ENCODE measurements around the gene RGS3.

The RGS3 gene

DNA sequence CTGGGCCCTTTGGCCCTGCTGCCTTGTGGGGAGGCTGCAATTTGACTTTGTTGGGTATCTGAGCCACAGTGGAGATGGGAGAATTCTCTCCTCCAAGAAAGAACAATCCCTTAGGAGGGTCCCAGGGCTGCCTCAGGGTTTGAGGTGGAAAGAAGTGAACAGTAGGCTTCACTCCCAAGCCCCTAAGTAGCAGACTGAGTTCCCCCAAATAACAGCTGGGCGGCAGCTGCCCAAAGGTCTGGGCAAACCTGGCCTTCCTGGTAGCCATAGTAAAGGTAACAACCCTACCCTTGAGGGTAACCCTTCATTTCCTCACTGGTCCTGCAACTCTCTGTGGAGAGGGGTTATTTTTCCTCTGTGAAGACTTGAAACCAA, 746 bp downstream of the RGS3 start:
- no peak for DNase-seq

DNA sequence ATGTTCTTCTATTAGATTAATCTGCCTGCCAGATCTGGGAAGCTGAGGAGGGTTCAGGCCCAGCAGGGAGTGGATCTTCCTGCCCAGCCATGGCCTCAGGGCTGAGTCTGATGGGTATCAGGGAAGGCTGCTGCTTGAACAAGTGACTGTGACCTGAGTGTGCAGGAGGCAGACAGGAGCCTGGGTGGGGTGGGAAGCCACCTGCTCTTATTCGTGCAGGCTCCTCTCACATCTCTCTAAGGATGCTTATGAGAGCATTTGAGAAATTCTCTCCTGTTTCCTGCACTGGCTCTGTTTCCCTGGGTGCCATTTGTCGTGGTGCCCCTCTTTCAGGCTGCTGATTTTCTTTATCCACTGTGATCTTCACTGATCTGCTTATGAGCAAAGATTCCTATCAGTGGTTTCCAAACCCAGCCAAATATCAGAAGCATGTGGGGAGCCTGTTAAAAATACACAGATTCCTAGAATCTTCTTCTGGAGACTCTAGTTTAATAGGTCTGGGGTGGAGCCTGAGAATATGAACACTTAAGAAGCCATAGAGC, 2.1 kb downstream of the RGS3 start:
- no peak for DNase-seq

DNA sequence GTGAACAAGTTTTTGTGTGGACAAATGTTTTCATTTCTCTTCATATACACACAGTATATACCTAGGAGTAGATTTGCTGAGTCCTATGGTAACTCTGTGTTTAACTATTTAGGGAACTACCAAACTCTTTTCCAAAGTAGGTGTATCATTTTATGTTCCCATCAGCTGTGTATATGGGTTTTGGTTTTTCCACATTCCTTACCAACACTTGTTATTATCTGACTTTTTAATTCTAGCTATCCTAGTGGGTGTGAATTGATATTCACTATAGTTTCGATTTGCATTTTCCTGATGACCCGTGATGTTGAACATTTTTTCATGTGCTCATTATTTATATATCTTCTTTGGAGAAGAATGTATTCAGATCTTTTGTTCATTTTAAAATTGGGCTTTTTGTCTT, 3.7 kb downstream of the RGS3 start:
- no peak for DNase-seq

DNA sequence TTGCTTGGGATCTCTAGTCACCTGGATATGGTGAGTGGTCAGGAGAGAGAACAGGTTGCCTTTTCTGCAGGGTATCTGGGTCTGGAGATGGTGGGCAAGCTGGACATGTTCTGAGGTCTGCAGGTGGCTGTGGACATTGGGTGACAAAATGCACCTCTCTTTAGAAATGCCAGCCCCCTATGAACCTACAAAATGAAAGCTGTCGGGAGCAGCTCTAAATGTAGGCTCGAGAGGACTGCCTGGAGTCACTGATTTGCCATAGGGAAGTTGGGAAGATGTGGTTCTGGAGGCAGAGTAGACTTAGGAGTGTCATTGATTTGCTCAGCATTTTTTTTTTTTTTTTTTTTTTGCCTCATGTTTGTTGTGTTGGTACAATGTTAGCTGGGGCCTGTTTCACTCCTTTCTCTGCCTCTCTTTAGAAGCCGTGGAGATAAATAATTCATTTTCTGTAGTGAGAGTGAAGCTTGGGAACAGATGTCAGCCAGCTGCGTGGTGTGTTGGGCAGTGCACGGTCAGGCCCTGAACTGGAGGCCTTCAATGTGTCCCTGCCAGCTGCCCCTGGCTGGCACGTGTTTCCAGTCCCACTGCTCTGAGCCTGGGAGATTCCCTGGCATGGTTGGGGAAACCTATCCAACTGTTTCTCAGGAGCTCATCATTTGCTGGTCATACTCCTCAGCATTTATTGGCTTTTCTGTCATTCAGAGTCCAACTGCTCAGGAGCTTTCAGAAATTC, 5.4 kb downstream of the RGS3 start:
- peak in 22 of 51 donors; percentile 8 to 54 (median 29) for DNase-seq

DNA sequence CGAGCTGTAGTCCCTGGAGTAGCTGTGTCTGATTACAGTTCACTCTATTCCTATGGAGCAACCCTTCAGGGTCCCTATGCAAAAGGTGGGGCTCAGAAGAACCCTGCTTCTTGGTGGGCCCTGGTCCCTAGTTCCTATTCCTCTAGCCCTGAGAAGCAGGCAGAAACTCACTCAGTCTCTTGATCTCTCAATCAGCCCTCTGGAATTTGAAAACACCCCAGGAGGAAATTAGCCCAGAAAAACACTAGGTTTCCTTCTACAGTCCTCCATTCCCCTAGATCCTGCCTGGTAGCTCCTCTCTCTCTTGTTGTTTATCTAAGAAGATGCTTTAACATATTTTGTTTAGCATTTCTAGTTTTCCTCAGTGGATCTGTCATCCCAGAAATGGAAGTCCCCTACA, 7.6 kb downstream of the RGS3 start:
- no peak for DNase-seq

DNA sequence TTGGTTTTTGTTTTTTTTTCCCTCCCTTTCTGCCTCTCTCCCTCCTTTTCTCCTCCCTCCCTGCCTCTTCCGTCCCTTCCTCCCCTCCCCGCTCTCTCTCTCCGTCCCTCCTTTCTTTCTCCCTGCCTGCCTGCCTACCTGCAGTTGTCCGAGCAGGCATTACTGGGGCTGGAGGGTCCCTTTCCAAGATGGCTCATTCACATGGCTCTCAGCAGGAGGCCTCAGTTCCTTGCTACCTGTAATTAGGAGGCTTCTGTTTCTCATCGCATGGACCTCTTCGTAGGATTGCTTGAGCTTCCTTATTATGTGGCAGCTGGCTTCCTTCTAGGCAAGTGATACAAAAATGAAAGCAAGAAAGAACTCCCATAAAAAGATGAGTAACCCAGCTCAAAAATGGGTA, 8.0 kb downstream of the RGS3 start:
- DNase-seq = no peak

DNA sequence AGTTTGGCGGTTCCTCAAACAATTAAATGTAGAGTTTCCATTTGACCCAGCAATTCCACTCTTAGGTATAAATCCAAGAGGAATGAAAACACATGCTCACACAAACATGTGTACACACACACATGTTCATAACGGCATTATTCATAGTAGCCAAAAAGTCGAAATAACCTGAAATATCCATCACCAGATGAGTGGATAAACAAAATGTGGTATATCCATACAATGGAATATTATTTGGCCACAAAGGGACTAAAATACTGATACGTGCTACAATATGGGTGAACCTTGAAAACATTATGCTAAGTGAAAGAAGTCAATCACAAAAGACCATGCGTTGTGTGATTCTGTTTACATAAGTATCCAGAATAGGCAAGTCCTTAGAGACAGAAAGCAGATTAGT, 8.7 kb downstream of the RGS3 start:
- no peak for DNase-seq

DNA sequence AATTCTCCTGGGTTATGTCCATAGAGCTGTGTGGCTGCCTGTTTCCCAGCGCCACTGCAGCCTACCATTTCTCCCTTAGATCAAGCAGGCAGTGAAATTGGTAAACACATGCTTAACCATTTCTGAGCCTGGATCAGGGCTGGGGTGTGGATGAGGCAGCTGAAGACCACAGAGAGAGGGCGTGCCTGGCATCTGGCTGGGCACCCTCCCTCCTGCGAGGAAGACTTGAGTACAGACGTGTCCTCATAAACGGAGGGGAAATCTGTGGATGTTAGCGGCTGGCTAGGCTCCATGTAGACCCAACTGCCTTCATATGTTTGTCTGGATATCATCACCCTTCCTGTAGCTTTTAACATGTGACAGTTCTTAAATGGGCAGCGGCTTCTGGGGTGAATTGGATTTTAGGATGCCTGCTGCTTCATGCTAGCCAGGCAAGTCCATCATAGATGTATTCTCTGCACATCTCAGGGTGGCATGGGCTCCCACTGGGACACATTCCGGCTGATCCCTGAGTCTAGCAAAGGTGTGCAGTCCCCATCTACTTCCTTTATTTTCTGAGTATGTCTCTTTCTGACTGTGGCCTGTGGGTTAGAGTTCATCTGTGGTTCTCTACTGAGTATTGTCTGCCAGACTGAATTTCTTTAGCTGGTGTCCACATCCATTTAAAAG, 11.0 kb downstream of the RGS3 start:
- DNase-seq = no peak

DNA sequence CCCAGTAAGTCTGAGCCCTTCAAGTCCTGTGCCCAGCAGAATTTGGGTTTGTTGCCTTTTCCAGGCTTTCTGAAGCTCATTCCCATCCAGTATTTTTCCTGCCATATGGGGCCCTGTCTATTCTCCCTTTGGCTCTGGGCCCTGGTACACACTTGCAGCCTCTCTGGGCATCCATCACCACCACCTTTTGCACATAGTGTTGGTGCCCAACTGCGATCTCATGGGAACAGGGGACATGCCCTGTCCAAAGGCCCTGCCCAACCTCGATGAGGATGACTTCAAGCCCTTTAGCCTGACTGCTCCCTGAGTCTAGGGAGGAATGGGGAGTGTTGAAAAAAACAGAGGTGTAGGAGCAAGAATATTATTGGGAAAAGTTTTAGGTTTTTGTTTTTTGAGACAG, 11.5 kb downstream of the RGS3 start:
- DNase-seq = no peak

DNA sequence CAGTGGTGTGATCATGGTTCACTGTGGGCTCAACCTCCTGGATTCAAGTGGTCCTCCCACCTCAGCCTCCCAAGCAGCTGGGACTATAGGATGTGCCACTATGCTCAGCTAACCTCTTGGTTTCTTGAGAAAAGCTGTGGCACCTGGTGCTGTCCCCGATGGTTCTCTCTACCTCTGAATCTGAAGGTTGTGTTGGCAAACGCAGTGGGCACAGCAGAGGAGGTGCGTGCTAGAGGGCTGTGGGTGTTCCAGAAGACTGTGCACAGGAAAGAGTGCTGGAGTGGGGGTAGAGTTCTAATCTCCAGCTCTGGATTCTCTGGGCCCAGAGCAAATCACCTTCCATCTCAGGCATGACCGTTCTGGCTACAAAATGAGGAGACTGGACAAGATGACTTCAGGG, 12.5 kb downstream of the RGS3 start:
- DNase-seq = no peak

DNA sequence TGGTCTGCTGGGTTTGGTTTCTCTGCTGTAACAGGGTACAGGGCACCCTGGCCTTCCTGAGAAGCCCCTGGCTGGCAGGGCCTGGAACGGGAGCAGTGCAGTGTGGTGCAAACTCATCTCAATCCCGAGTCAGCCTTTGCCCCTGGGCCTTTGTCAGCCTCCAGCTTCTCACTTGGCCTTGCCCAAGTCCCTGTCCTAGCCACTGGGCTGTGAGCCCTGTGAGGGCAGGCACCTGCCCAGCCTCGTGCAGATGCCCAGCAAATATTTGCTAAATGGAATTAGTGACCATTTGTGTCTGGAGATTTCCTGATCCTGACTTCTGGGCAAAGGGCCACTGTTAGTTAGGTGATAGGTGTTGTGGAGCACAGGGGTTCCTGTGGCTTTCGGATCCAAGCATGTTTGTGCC, 13.0 kb downstream of the RGS3 start:
- no peak for DNase-seq

DNA sequence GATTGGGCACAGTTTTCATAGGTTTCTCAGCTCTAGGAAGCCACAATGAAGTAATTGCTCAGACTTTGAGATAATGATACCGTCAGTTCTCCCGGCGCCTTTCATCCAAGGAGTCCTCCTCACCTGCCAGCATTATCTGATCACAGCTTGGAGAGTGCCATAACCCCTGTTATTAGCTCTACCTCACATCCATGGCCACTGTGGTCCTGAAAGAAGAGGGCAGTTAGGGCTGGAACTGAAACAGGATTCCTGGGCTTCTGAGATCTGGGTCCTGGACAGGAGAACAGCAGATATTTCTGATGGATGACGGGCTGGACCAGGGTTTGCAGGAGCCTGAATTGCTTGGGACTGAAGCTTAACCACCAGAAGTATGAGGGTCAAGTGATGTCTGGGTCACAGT, 13.5 kb downstream of the RGS3 start:
- DNase-seq = no peak

DNA sequence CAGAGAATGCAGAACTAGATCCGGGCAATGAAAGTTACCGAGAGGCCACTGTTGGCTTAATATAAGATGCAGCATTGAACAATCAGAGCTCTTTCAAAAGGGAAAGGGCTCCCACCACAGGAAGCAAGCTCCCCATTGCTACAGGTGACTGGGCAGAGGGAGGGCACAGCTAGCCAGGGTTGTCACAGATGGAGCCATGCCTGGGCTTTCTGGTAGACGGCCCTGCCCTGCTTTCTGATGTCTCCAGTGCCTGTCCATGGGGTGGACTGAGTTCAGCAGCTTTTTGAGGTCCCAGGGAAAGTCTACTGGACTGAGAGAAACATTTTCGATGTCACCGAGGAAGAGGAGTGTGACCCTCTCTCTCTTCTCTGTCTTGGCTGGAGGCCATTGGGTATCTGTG, 14.1 kb downstream of the RGS3 start:
- DNase-seq = no peak

DNA sequence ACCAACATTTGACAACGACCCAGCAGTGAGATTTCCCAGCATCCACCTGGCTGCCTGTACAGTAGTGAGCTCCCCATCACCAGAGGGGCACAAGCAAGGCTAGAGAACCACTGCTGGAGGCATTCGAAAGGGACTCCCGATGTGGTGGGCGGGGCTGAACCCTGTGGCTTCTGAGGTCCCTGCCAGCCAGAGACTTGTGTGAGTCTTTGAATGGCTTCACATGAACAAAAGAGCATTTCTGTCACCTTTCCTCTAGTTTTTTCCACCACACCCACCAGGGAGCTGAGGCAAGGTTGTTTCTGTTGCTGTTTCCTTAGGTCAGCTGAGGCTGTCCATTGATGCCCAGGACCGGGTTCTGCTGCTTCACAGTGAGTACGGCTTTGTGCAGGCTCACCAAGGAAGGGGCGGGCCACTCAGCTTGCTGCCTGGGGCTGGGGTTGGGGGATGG, 15.7 kb downstream of the RGS3 start:
- no peak for DNase-seq

DNA sequence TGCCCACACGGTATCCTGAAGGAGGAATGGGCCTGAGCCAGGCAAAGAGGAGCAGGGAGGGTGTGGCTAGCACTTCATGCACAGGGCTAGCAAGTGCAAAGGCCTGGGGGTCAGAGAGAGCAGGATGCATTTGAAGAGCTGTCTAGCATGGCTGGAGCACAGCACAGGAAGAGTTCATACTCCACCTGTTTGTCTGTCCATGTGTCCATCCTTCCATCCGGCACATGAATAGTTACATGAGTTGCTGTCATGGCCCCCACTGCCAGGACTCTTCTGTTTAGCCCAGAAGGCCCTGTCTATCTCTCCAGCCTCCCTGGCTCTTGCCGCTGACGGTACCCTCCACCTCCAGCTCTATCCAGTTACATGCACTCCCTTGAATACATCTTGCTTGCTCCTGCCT, 17.1 kb downstream of the RGS3 start:
- no peak for DNase-seq

DNA sequence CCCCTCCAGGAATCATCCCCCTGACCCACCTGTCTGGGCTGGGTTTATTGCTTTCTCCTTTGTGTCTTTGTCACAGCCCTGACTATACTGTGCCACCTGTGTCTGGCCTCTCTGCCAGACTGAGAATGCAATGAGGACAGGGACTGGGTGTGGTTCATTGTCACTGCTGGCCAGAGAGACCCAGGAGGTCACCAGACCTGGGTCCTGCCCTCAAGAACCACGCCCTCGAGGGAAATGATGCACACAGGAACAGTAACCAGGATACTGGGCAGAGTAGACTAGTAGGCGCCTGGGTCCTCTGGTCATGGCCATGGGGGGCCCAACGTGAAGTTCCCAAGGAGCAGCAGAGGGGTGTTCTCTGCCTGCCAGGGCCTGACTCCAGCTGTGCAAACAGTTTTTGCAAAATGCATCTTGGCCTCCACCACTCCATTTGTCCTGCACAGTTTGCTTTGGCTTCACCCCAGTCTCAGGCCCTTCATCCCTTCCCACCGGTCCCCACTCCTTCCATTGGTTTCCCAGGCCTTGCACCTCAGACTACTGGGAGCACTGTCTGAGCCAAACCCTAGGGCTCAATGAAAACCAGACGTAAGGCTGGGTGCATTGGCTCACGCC, 17.8 kb downstream of the RGS3 start:
- DNase-seq = no peak

DNA sequence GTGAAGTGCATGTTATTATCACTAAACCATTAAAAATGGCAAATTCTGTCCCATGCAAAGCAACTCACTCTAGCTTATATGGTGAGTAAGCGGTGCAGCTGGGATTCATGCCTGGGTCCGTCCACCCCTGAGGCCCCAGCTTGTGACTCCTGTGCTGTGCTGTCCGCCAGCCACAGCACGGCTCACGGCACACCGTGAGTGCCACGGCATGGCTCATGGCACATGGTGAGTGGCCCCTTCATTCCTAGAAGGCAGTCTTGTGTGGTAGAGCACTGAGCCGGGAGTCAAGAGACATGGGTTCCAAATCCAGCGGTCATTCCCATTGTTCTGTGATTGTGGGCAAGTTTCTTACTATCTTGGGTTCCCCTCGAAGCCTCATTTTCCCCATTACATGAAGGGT, 18.8 kb downstream of the RGS3 start:
- DNase-seq = no peak

DNA sequence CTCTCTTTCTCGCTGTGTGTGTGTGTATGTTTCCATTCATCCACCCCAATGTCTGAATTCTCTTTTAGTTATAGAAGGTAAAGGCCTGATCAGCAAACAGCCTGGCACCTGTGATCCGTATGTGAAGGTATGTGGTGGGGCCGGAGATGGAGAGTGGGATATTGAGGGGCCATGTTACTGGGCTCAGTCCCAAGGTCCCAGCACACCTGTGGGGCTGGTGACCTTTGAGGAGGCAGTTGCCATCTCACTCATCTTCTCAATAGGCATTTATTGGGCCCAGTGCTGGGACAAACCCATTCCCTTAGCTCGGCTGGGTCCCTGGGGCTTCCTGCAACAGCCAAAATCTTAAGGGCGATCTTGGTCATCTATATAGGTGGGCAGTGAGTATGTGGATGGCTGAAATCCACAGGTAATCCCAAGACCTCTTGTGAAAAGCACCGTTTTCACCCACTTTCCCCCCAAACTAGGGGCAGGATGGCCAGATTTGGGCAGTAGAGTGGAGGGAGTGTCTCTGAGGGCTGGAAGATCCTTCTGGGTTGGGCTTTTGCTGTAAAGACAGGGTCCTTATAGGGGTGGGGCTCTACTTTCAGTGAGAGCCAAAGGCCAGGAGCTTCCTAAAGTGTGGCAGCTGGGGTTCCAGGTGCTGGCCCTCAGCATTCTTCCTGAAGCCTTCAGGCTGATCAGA, 19.6 kb downstream of the RGS3 start:
- DNase-seq = no peak

DNA sequence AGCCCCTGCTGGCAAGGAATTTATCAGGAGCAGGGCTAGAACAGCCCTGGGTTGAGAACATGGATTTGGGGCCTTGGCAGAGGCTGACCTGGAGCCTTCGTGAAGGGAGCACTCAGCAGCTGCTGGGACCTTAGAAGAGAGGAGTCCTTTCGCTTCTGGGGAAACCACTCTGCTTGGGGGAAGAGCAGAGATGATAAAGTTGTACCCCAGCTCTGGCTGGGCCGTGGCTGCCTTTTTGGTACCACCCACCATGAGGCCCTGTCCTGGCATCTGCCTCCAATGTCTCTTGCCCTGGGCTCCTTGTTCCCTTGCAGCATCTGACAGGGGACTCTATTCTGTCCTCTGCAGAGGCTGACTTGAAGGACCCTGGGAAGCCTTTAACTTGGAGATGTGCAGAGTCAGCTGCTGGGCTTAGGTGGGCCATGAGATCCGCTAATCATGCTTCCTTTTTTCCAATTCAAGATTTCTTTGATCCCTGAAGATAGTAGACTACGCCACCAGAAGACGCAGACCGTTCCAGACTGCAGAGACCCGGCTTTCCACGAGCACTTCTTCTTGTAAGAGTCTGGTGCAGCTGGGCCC, 20.2 kb downstream of the RGS3 start:
- DNase-seq = no peak

DNA sequence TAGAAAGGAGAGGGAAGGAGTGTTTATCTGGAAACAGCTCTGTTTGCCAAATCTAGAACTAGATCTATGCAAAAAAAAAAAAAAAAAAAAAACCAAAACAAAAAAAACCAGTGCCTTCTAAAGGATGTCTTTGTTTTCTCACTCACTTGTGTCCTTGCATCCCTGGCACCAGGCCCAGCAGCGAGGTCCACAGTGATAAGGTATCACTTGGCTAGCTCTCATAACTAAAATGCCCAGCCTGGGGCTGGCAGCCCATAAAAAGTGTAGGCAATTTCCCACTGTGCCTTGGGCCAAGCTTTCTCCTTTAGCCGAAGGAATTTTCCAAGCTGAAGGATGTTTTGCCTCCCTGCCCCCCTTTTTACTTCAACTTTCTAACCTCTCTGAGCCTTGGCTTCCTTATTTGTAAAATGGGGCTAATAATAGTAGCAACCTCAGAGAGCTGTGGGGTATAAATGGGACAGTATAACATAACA, 20.8 kb downstream of the RGS3 start:
- peak in 2 of 51 donors; percentile 13 to 35 for DNase-seq

DNA sequence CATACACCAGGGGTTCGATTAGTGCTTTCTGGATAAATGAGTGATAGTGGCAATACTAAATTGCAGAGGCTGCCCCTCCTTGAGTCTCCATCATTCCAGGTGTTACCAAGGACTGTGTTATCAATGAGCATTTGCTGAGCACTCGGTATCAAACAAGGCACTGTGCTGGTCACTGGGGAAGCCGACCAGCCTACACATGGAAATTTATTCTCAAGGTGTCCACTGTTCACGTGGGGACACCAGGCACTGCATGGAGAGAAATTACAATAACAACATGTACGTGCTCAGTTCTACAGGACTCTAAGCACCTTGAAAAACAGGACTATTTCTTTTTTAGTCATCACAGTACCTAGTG, 22.2 kb downstream of the RGS3 start:
- DNase-seq = no peak

DNA sequence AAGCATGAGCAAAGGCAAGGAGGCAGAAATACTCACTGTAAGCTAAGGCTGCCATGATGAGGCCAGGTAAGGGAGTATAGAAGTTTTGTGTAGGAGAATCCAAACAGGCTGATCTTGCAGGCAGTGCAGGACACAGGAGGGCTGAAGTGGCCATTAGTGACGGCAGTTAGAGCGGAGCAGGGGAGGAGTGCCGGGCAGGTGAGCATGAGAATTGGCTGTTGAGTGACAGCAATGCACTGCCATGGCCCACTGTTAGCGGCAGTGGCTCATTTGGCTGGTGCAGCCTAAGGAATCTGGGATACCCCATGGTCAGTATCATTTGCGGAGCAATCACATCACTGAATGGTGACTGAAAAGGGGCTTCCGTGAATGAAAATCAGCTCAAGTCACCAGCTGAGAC, 22.8 kb downstream of the RGS3 start:
- DNase-seq = no peak

All from hypothalamus (tissue), 51 donors.